Measurements from ENCODE around the gene LGALSL. TPM values are rescaled to one million over a fixed set of nuclear protein-coding genes. Genes with fewer than 3 reads are reported as not detected.

The LGALSL gene
- total RNA-seq = 1 to 10 TPM; 3.0 to 4.8 TPM

DNA sequence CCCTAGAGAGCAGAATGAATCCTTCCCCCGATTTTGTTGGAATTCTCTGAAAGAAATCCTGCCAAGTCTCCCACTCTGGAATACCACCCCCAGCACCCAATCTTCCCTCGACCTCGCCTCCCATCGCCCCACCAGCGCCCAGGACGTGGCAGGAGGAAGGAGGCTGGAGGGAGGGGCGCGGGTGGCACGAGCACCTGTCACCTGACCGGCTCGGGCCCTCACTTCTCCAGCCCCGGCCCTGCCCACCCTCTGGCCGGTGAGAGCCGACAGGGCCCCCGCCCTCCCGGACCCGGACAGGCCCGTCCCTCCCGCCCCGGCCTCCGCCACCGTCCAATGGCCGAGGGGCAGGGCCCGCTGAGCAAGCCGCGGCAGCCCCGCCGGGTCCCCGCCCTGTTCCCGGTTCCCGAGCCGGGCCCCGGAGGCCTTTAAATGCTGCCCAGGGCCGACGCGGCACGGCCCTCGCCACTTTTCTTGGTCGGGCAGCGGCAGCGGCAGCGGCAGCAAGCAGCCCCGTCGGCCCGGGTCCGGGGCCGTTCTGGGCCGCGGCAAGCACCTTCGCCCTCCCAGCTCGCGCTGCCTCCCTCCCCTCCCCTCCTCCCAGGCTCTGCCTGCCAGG, at the start of gene LGALSL:
Gene LGALSL (plus strand): TSS at position 393 of the 616 bp plus-strand sequence. CDS start 384 bp downstream, outside the sequence.

Other genes with a start within 250 kb of the LGALSL start
- 10 to 100 TPM; 18.6 to 21.6 TPM for gene AFTPH, start 70.2 kb downstream of the LGALSL start, total RNA-seq
- gene SERTAD2, start 199.8 kb downstream of the LGALSL start, total RNA-seq = 10 to 100 TPM in 1 of 2 donors, 1 to 10 TPM in 1; 7.2 to 10.7 TPM

Data from melanocyte of skin (primary cell).